HepG2 (cell line): ENCODE data around the gene MEIS1. TPM values are rescaled to one million over a fixed set of nuclear protein-coding genes. Genes with fewer than 3 reads are reported as not detected.

Experiments
- ATAC-seq: fragments of 200-7000 bp; cut with Tn5 transposase; 3 replicates; pipeline ENCODE4 v1.9.1; 2020; ENCODE audit warnings: mild to moderate bottlenecking, moderate library complexity
- BruUV-seq: library from RNA; stranded (reverse); fragments of 400-500 nt; replicated peaks from 2 replicates; lab custom pipeline; 2021; lab: Mats Ljungman, UMichigan
- CTCF ChIA-PET: fragments of 300-600 bp; formaldehyde crosslinking; extraction: SDS; loops from one replicate; lab custom pipeline; 2021; ENCODE audit warnings: low total read pairs, inconsistent platforms, low intra/inter-chr PET ratio; lab: Yijun Ruan, JAX
- POLR2A ChIA-PET: fragments of 350-600 bp; sonication (Branson Sonifier 250); formaldehyde crosslinking; loops from one replicate; lab custom pipeline; 2020; ENCODE audit warnings: antibody characterized with exemption, inconsistent platforms; lab: Yijun Ruan, JAX
- DNase-seq: peaks from one replicate; pipeline ENCODE4 v3.0.0-alpha.2; 2015; ENCODE audit warnings: low spot score
- FAIRE-seq: peaks from 3 replicates; lab custom pipeline; 2011; peaks lifted over from hg19 to GRCh38; lab: Jason Lieb, UNC
- H2AFZ ChIP-seq: one replicate; pipeline ENCODE4 v1.6.1; 2011; ENCODE audit warnings: low read length, inconsistent platforms
- H3K27ac ChIP-seq: fragments of 300-600 bp; 3 replicates; pipeline ENCODE4 v1.8.0; 2011; ENCODE audit warnings: mixed run types, mild to moderate bottlenecking, mixed read lengths, low read length, inconsistent platforms; ENCODE audit not compliant: insufficient read depth; ENCODE audit errors: extremely low read length
- H3K27me3 ChIP-seq, 2 experiments: fragments of 200-600 bp in 1 of 2; 2 replicates in 1 of 2; 3 replicates in 1 of 2; pipeline versions ENCODE4 v1.6.0 to v1.8.0; 2011; ENCODE audit warnings: low read length in 2 of 2, mild to moderate bottlenecking in 2 of 2, moderate library complexity in 2 of 2, inconsistent platforms in 1 of 2; ENCODE audit not compliant: insufficient read depth in 2 of 2, control insufficient read depth in 1 of 2
- H3K36me3 ChIP-seq, 2 experiments: fragments of 200-600 bp in 1 of 2; replicated peaks in 1 of 2; 2 replicates in 1 of 2; 3 replicates in 1 of 2; pipeline versions ENCODE4 v1.5.1 to v1.8.0; 2011; ENCODE audit warnings: low read length in 2 of 2, inconsistent platforms in 1 of 2; ENCODE audit not compliant: insufficient read depth in 2 of 2, control insufficient read depth in 1 of 2
- H3K4me1 ChIP-seq: 2 replicates; pipeline ENCODE4 v1.5.1; 2012; ENCODE audit warnings: low read length, inconsistent platforms; ENCODE audit not compliant: insufficient read depth
- H3K4me2 ChIP-seq: 2 replicates; pipeline ENCODE4 v1.6.0; 2011; ENCODE audit warnings: low read depth, low read length, inconsistent platforms
- H3K4me3 ChIP-seq, 3 experiments: fragments of 200-600 bp in 1 of 3; sonication (generic), shearing (Covaris generic) in 1 of 3; replicated peaks in 1 of 3; 2 replicates each; pipeline ENCODE4 v1.5.1; 2011 to 2016; ENCODE audit warnings: low read length in 3 of 3, inconsistent platforms in 2 of 3, low read depth in 2 of 3, mild to moderate bottlenecking in 2 of 3, control low read depth in 1 of 3, mixed read lengths in 1 of 3; ENCODE audit not compliant: insufficient read depth in 1 of 3
- H3K79me2 ChIP-seq: one replicate; pipeline ENCODE4 v1.6.1; 2011; ENCODE audit warnings: low read length, inconsistent platforms; ENCODE audit not compliant: insufficient read depth
- H3K9ac ChIP-seq: 2 replicates; pipeline ENCODE4 v1.6.0; 2011; ENCODE audit warnings: mild to moderate bottlenecking, low read depth, low read length, inconsistent platforms; ENCODE audit not compliant: insufficient read depth
- H3K9me3 ChIP-seq: 2 replicates; pipeline ENCODE4 v1.5.1; 2012; ENCODE audit warnings: mild to moderate bottlenecking, low read length
- H4K20me1 ChIP-seq: 2 replicates; pipeline ENCODE4 v1.6.0; 2011; ENCODE audit warnings: inconsistent platforms, mild to moderate bottlenecking, low read length, moderate library complexity; ENCODE audit not compliant: insufficient read depth
- HHEX ChIP-seq: IDR thresholded peaks from 2 replicates; pipeline ENCODE4 v1.6.1; 2016; ENCODE audit warnings: control low read depth
- KAT7 ChIP-seq: IDR thresholded peaks from 2 replicates; pipeline ENCODE4 v1.6.1; 2018; ENCODE audit warnings: borderline replicate concordance, missing compliant biosample characterization
- POGZ ChIP-seq: sonication (generic); formaldehyde crosslinking; IDR thresholded peaks from 2 replicates; pipeline ENCODE4 v1.4.0; 2020; ENCODE audit warnings: mild to moderate bottlenecking, missing genetic modification reagents
- RAD21 ChIP-seq: fragments of 450-650 bp; formaldehyde crosslinking; IDR thresholded peaks from 2 replicates; pipeline ENCODE4 v1.5.0; 2020; ENCODE audit warnings: mild to moderate bottlenecking
- RBM22 ChIP-seq: fragments of 200-400 bp; formaldehyde crosslinking; optimal IDR thresholded peaks from 2 replicates; pipeline ENCODE3; 2017; ENCODE audit warnings: mild to moderate bottlenecking, low read length, moderate library complexity
- RBM39 ChIP-seq: fragments of 200-400 bp; formaldehyde crosslinking; IDR thresholded peaks from one replicate; pipeline ENCODE4 v1.6.1; 2018; ENCODE audit warnings: antibody characterized with exemption, mild to moderate bottlenecking, low read depth, low read length; ENCODE audit not compliant: poor library complexity, severe bottlenecking
- ZNF639 ChIP-seq: conservative IDR thresholded peaks from 2 replicates; pipeline ENCODE4 v1.6.1; 2018; ENCODE audit warnings: missing genetic modification reagents
- WGBS: methylation state at CpG from one replicate; pipeline ENCODE4 v1.1.6; 2017; ENCODE audit warnings: low lambda C conversion rate; 5-methylcytosine and 5-hydroxymethylcytosine counted together
- in situ Hi-C: cut with HindIII; loops from 2 replicates; pipeline ENCODE4 v1.10.0; 2017; ENCODE audit warnings: low pct_unique_long_range_greater_than_20kb; ENCODE audit not compliant: extremely low pct_ligation_motif_present
- intact Hi-C: fragments of 100-400 bp; cut with micrococcal nuclease; formaldehyde crosslinking; loops from one replicate; pipeline ENCODE4 v1.10.0; 2022; ENCODE audit not compliant: unreplicated experiment
- polyA plus RNA-seq, 8 experiments: library from polyadenylated mRNA; depleted of rRNA in 3 of 8; stranded (reverse) in 7 of 8; unstranded in 1 of 8; fragments of >200 nt; fragmentation: Illumina TruSeq in 4 of 8; extraction: Trizol in 4 of 8; gene quantifications; 2 replicates each; pipeline versions ENCODE4 v1.2.1 to v1.2.3, GENCODE V29; 2011 to 2016; ENCODE audit warnings: low read depth in 4 of 8, missing spikeins in 1 of 8, mixed read lengths in 1 of 8; ENCODE audit not compliant: insufficient read depth in 1 of 8
- total RNA-seq, 5 experiments: library from RNA; depleted of rRNA; stranded (reverse); fragments of >200 nt; fragmentation: Illumina TruSeq; extraction: Trizol; gene quantifications; 2 replicates each; pipeline ENCODE4 v1.2.3, GENCODE V29; 2016; ENCODE audit warnings: low read depth in 1 of 5

MEIS1 gene
- total and polyA plus RNA-seq, 2 of the 13 experiments (the other 11 are each of a cell fraction or from before 2014, with no cell fraction given), result 3.8 to 6.0 TPM

GRCh38 chr2:66541646-66542045 lies 106.7 kb downstream of the MEIS1 start:
- H3K4me3 ChIP-seq, result no peak overlapping the region
- no peak for FAIRE-seq
- CTCF ChIA-PET, result no interaction called here

GRCh38 chr2:66543257-66543767 lies 108.4 kb downstream of the MEIS1 start:
- in situ Hi-C loops, result no loop called here
- CTCF ChIA-PET, result no interaction called here
- Histone ChIP-seq H3K9ac (no peak overlapping the region), H3K9me3 (no peaks in the 10 kb centered on the region), H3K4me2 (no peak overlapping the region)
- no TSS peak for BruUV-seq
- WGBS, result 77% methylated on average over 5 of the region's 5 CpGs
- TF ChIP-seq KAT7 (CRISPR knock-in tag) (no peak), HHEX (CRISPR knock-in tag) (no peak), RAD21 (CRISPR knock-in tag) (no peak), POGZ (CRISPR knock-in tag) (no peak), RBM39 (no peak), ZNF639 (CRISPR knock-in tag) (no peak)
- TF ChIP-seq, all 625 proteins: peak for 0
- Histone ChIP-seq H3K27me3 (no peaks in the 10 kb centered on the region), H3K4me1 (peaks cover 6% of the 10 kb centered on the region), H3K79me2 (no peaks in the 10 kb centered on the region), H3K27ac (no peak overlapping the region), H3K4me3 (no peak overlapping the region), H3K36me3 (no peaks in the 10 kb centered on the region), H2AFZ (no peak overlapping the region), H4K20me1 (no peaks in the 10 kb centered on the region)
- FAIRE-seq (no peak), ATAC-seq (no peak), DNase-seq (no peak)
- intact Hi-C loops, result no loop called here
- POLR2A ChIA-PET, result no interaction called here

More at GRCh38 chr2:66541646-66542045, 106.7 kb downstream of the MEIS1 start:
- Histone ChIP-seq H3K27me3 (no peaks in the 10 kb centered on the region), H2AFZ (no peak overlapping the region), H3K27ac (no peak overlapping the region), H3K36me3 (no peaks in the 10 kb centered on the region), H3K9me3 (no peaks in the 10 kb centered on the region), H3K4me1 (peaks cover 6% of the 10 kb centered on the region), H3K9ac (no peak overlapping the region), H3K4me2 (no peak overlapping the region), H3K79me2 (no peaks in the 10 kb centered on the region), H4K20me1 (no peaks in the 10 kb centered on the region)
- 75% methylated on average over 4 of the region's 4 CpGs for WGBS
- in situ Hi-C loops (no loop called here), intact Hi-C loops (no loop called here)
- no peak for DNase-seq
- no peak for TF ChIP-seq RBM22
- POLR2A ChIA-PET, result no interaction called here
- ATAC-seq, result no peak
- BruUV-seq, result no TSS peak
